Measurements from ENCODE around the gene PIK3R3. TPM values are rescaled to one million over a fixed set of nuclear protein-coding genes. Genes with fewer than 3 reads are reported as not detected.

Gene PIK3R3
- polyA plus RNA-seq, 1 experiment = 1.5 TPM

DNA sequence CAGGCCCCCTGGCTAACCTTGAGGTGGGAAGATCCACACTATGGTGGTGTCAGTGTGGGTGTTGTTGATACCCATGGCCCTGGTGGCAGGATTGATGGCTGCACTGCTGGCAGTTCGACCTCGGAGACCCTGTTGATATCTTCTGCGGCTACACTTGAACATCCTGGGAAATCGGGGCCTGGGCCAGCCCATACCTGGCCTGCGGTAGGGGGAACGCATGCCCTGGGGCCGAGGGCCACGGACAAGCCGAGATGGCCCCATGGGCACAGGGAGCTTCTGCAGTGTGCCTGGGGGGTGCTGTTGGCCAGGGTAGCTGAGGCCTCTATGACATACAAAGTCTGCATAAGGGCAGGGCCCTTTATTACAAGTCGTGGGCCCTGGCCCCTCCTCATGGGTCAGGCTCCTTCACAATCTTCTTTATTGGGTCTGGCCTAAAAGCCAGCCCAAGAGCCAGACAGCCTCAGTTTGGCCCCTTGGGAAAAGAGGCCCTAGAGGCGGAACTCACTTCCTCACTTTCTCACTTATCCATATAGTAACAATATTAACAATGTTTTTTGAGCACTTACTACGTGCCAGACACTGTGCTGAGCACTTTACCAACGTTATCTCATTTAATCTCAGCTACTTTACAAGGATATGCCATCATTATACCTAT is 43.9 kb upstream of the PIK3R3 start, which contains the start of gene P3R3URF:
Gene P3R3URF (minus strand): TSS at position 278 of the 655 bp plus-strand sequence. CDS start 17 bp downstream, at position 261.
- POLR2A ChIA-PET = no interaction called here
- Histone ChIP-seq H3K36me3 (ENCODE audit: control insufficient read depth, insufficient read depth, low read length) (no peaks in the 10 kb centered on the region), H3K4me3 (ENCODE audit: low read depth, low read length) (no peak within 1 kb of the TSS), H3K27me3 (ENCODE audit: control insufficient read depth, insufficient read depth, low read length) (no peaks in the 10 kb centered on the region)
- DNase-seq (ENCODE audit: low read depth) = no peak
- TF ChIP-seq, protein P1, sequence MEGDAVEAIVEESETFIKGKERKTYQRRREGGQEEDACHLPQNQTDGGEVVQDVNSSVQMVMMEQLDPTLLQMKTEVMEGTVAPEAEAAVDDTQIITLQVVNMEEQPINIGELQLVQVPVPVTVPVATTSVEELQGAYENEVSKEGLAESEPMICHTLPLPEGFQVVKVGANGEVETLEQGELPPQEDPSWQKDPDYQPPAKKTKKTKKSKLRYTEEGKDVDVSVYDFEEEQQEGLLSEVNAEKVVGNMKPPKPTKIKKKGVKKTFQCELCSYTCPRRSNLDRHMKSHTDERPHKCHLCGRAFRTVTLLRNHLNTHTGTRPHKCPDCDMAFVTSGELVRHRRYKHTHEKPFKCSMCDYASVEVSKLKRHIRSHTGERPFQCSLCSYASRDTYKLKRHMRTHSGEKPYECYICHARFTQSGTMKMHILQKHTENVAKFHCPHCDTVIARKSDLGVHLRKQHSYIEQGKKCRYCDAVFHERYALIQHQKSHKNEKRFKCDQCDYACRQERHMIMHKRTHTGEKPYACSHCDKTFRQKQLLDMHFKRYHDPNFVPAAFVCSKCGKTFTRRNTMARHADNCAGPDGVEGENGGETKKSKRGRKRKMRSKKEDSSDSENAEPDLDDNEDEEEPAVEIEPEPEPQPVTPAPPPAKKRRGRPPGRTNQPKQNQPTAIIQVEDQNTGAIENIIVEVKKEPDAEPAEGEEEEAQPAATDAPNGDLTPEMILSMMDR (IDR thresholded peaks at IDR 0.05; ENCODE audit: insufficient read depth, low read depth, low read length) = no peak
- CTCF ChIA-PET = interaction anchor here (1.1 to 10.7 kb wide), 3 partner anchors 19 to 139 kb away, joined by 3 to 173 read pairs (median 3); no protein-coding TSS in a partner anchor

DNA sequence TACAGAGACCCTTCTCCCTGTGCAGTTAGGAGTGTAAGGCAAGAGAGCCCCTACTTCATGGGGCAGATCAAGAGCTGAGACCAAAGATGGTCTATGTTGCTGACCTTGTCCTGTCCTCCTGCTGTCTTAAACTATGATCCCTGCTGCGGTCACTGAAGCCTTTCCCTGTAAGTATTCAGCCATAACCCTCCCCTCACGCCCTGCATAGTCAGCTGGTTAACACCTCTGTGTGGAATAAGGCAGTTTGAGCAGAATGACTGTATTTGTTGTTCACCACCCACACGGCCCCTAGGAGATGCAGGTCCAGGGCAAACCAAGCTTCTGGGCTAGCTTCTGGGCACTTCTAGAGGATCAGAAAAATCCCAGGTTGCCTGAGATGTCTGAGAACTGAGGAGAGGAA is 42.8 kb upstream of the PIK3R3 start:
- Histone ChIP-seq H3K36me3 (ENCODE audit: control insufficient read depth, insufficient read depth, low read length) (no peaks in the 10 kb centered on the region), H3K4me3 (ENCODE audit: low read depth, low read length) (no peak overlapping the region), H3K27me3 (ENCODE audit: control insufficient read depth, insufficient read depth, low read length) (no peaks in the 10 kb centered on the region)
- POLR2A ChIA-PET = no interaction called here
- TF ChIP-seq, protein P1 (IDR thresholded peaks at IDR 0.05; ENCODE audit: insufficient read depth, low read depth, low read length) = no peak
- CTCF ChIA-PET = interaction anchor here (10.7 kb wide), 1 partner anchor 138 kb away, joined by 173 read pairs; no protein-coding TSS in a partner anchor
- no peak for DNase-seq (ENCODE audit: low read depth)

DNA sequence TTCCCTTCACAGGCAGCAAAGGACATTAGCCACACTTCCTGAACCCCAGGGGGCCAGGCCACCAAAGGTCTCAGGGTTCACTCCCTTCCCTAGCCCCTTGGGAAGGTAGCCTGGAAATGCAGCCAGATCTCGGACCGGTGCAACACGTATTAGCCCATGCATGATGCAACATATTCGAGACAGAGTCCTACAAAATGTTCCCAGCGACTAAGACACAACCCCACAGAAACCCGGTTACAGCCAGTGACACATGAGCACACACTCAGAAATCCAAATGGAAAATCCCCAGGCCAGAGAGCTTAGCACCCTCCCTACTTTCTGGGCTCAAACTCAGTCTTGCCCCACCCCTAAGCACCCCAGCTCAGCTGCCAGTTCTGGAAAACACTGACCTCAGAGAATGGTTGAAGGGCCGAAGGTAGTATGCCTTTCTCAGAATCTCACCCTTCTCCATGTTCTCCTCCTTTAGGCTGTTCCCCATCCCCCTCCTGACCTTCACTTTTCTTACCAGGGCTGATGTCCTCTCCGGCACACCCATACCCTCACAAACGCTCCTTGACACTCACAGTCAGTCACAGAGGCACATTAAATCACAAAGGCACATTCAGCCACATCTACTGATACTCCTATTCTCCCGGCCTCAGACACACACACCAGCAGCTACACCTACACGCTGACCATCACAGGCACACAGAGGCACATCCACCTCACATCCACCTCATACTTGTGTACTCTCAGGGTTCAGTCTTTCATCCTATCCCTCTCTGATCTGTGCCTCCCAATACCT is 42.2 kb upstream of the PIK3R3 start, which contains the start of gene TSPAN1:
Gene TSPAN1 (plus strand): TSS at position 640 of the 784 bp plus-strand sequence. CDS start 6,021 bp downstream, outside the sequence.
- Histone ChIP-seq H3K4me3 (ENCODE audit: low read depth, low read length) (no peak within 1 kb of the TSS), H3K27me3 (ENCODE audit: control insufficient read depth, insufficient read depth, low read length) (no peaks in the 10 kb centered on the region), H3K36me3 (ENCODE audit: control insufficient read depth, insufficient read depth, low read length) (no peaks in the 10 kb centered on the region)
- TF ChIP-seq, protein P1 (IDR thresholded peaks at IDR 0.05; ENCODE audit: insufficient read depth, low read depth, low read length) = no peak
- ChIA-PET POLR2A (no interaction called here), CTCF (interaction anchor here (10.7 kb wide), 1 partner anchor 137 kb away, joined by 173 read pairs; no protein-coding TSS in a partner anchor)
- DNase-seq (ENCODE audit: low read depth) = no peak

DNA sequence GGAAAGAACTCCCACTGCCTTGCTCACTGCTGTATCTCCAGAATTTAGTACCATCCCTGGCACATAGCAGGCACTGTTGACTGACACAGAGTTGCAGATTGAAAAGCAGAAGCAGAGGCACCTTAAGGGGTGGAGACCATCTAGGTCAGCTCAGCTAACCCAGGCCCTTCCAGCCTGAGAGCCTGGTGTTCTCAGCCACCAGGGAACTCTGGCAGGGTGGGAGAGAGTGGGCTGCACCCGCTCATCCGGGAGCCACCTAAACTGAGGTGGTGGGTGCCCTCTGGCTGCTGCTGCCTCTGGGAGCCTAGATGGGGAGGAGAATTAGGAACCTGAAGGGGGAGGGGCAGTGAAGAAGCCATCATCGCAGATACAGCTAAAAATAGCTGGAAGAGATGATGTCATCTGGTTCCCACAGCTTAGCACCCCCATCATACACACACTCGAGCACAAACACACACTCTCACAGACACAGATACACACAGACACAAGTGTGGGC is 41.0 kb upstream of the PIK3R3 start:
- CTCF ChIA-PET = interaction anchor here (1.0 to 1.5 kb wide), 3 partner anchors 8 to 139 kb away, joined by 3 to 4 read pairs (median 3); no protein-coding TSS in a partner anchor
- DNase-seq (ENCODE audit: low read depth) = no peak
- TF ChIP-seq, protein P1 (IDR thresholded peaks at IDR 0.05; ENCODE audit: insufficient read depth, low read depth, low read length) = no peak

DNA sequence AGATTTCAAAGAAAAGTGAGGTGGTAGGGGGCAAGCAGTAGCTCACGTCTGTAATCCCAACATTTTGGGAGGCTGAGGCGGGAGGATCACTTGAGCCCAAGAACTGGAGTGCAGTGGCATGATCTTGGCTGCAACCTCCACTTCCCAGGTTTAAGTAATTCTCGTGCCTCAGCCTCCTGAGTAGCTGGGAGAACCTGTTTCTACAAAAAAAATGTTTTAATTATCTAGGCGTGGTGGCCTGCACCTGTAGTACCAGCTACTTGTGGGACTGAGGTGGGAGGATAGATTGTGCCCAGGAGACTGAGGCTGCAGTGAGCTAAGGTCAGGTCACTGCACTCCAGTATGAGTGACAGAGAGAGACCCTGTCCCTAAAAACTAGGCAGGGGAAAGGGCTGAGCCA is 39.9 kb upstream of the PIK3R3 start:
- ChIA-PET CTCF (interaction anchor here (1.5 to 2.1 kb wide), 2 partner anchors 134 to 138 kb away, joined by 3 to 5 read pairs; no protein-coding TSS in a partner anchor), POLR2A (no interaction called here)
- Histone ChIP-seq H3K36me3 (ENCODE audit: control insufficient read depth, insufficient read depth, low read length) (no peaks in the 10 kb centered on the region), H3K4me3 (ENCODE audit: low read depth, low read length) (no peak overlapping the region), H3K27me3 (ENCODE audit: control insufficient read depth, insufficient read depth, low read length) (peaks cover 4% of the 10 kb centered on the region)
- TF ChIP-seq, protein P1 (IDR thresholded peaks at IDR 0.05; ENCODE audit: insufficient read depth, low read depth, low read length) = no peak
- DNase-seq (ENCODE audit: low read depth) = no peak

More for the DNA sequence above, 41.0 kb upstream of the PIK3R3 start:
- Histone ChIP-seq H3K27me3 (ENCODE audit: control insufficient read depth, insufficient read depth, low read length) (peaks cover 3% of the 10 kb centered on the region), H3K36me3 (ENCODE audit: control insufficient read depth, insufficient read depth, low read length) (no peaks in the 10 kb centered on the region), H3K4me3 (ENCODE audit: low read depth, low read length) (no peak overlapping the region)
- POLR2A ChIA-PET = no interaction called here
